Keratinocyte (primary cell): ENCODE results near the gene C16orf96. TPM values are rescaled to one million over a fixed set of nuclear protein-coding genes. Genes with fewer than 3 reads are reported as not detected.

Experiments used
- DNase-seq: peaks from one replicate; pipeline ENCODE4 v3.0.0-alpha.2; 2011; ENCODE audit warnings: low read depth, missing footprints, low spot score
- FAIRE-seq: peaks from 2 replicates; lab custom pipeline; 2011; peaks lifted over from hg19 to GRCh38; lab: Jason Lieb, UNC
- H2AFZ ChIP-seq: 2 replicates; pipeline ENCODE4 v1.6.0; 2012; ENCODE audit warnings: low read length, control low read depth, inconsistent platforms; ENCODE audit not compliant: control insufficient read depth
- H3K27ac ChIP-seq: 2 replicates; pipeline ENCODE4 v1.5.1; 2011; ENCODE audit warnings: low read length; ENCODE audit not compliant: control insufficient read depth, insufficient read depth
- H3K27me3 ChIP-seq: 3 replicates; pipeline ENCODE4 v1.6.0; 2011; ENCODE audit warnings: low read length; ENCODE audit not compliant: control insufficient read depth, insufficient read depth; ENCODE audit errors: extremely low read depth
- H3K36me3 ChIP-seq, 2 experiments: 2 replicates in 1 of 2; 3 replicates in 1 of 2; pipeline ENCODE4 v1.5.1; 2011; ENCODE audit warnings: low read length in 2 of 2, mild to moderate bottlenecking in 1 of 2; ENCODE audit not compliant: control insufficient read depth in 2 of 2, insufficient read depth in 2 of 2; ENCODE audit errors: extremely low read depth in 1 of 2
- H3K4me1 ChIP-seq: 3 replicates; pipeline ENCODE4 v1.5.1; 2011; ENCODE audit warnings: low read length; ENCODE audit not compliant: control insufficient read depth, insufficient read depth; ENCODE audit errors: extremely low read depth
- H3K4me2 ChIP-seq: 3 replicates; pipeline ENCODE4 v1.6.0; 2011; ENCODE audit warnings: low read depth, low read length; ENCODE audit not compliant: control insufficient read depth, insufficient read depth; ENCODE audit errors: extremely low read depth
- H3K4me3 ChIP-seq, 3 experiments: fragments of 200-600 bp in 1 of 3; sonication (generic) in 1 of 3; 2 replicates in 2 of 3; 3 replicates in 1 of 3; pipeline ENCODE4 v1.5.1; 2011 to 2016; ENCODE audit warnings: low read length in 3 of 3, mild to moderate bottlenecking in 3 of 3, control low read depth in 2 of 3, inconsistent platforms in 1 of 3, low read depth in 1 of 3, mixed read lengths in 1 of 3, mixed run types in 1 of 3, moderate library complexity in 1 of 3; ENCODE audit not compliant: control insufficient read depth in 2 of 3, insufficient read depth in 2 of 3; ENCODE audit errors: extremely low read depth in 1 of 3
- H3K79me2 ChIP-seq: 2 replicates; pipeline ENCODE4 v1.6.0; 2012; ENCODE audit warnings: low read length; ENCODE audit not compliant: control insufficient read depth, insufficient read depth
- H3K9ac ChIP-seq: 3 replicates; pipeline ENCODE4 v1.6.0; 2011; ENCODE audit warnings: low read length; ENCODE audit not compliant: control insufficient read depth, insufficient read depth; ENCODE audit errors: extremely low read depth
- H3K9me1 ChIP-seq: 3 replicates; pipeline ENCODE4 v1.6.0; 2011; ENCODE audit warnings: low read length; ENCODE audit not compliant: control insufficient read depth, insufficient read depth; ENCODE audit errors: extremely low read depth
- H3K9me3 ChIP-seq: 2 replicates; pipeline ENCODE4 v1.5.1; 2012; ENCODE audit warnings: low read depth, low read length; ENCODE audit not compliant: control insufficient read depth
- H4K20me1 ChIP-seq: 3 replicates; pipeline ENCODE4 v1.6.0; 2011; ENCODE audit warnings: low read length; ENCODE audit not compliant: control insufficient read depth, insufficient read depth; ENCODE audit errors: extremely low read depth
- EZH2 ChIP-seq: IDR thresholded peaks from one replicate; pipeline ENCODE4 v1.6.1; 2012; ENCODE audit warnings: inconsistent platforms, mild to moderate bottlenecking, low read length, moderate library complexity
- dilution Hi-C: fragments of 300-500 bp; cut with MboI; formaldehyde crosslinking; loops from one replicate; pipeline ENCODE4 v1.7.0; 2020; ENCODE audit warnings: low sequenced_read_pairs; ENCODE audit not compliant: extremely low pct_ligation_motif_present
- polyA plus RNA-seq, 5 experiments: library from polyadenylated mRNA; depleted of rRNA in 3 of 5; stranded (reverse) in 3 of 5; stranded (forward) in 1 of 5; unstranded in 1 of 5; fragments of >200 nt; gene quantifications; 1 replicate in 1 of 5; 2 replicates in 3 of 5; 3 replicates in 1 of 5; pipeline versions ENCODE4 v1.2.1 to v1.2.3, GENCODE V29; 2011 to 2012; ENCODE audit warnings: missing spikeins in 2 of 5, low read depth in 1 of 5, low replicate concordance in 1 of 5
- TF ChIP-seq, protein P1 (sequence below), 3 experiments: IDR thresholded peaks in 1 of 3; conservative IDR thresholded peaks in 1 of 3; optimal IDR thresholded peaks in 1 of 3; 2 replicates in 2 of 3; 3 replicates in 1 of 3; pipeline versions ENCODE3 to v1.5.1; 2011; ENCODE audit warnings: low read length in 3 of 3, mild to moderate bottlenecking in 3 of 3, moderate library complexity in 2 of 3, control low read depth in 1 of 3, inconsistent platforms in 1 of 3; ENCODE audit not compliant: insufficient read depth in 2 of 3; ENCODE audit errors: extremely low read depth in 1 of 3

C16orf96 gene
- polyA plus RNA-seq, 1 donor (not counting 4 experiments of a cell fraction or from before 2014, with no cell fraction given), result not detected

DNA sequence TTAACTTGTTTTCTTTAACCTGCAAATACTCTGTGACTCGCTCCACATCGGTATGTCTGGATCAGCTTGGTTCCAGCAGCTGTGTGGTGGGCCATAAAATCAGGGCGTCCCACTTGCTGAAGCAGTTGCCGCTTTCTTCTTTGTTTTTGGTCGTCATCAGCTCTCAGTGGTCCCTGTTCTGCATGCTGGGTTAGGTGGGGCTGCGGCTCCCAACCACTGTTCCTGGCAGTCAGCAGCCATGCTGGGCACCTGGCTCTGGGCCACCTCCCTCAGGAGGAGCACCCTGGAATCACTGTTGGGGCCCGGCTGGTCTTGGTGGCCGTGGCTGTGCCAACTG lies 91.5 kb downstream of the C16orf96 start:
- H3K4me3 ChIP-seq, result no peak overlapping the region
- H3K4me1 ChIP-seq, result no peaks in the 10 kb centered on the region
- peaks cover 41% of the 10 kb centered on the region for H3K79me2 ChIP-seq
- H3K9ac ChIP-seq, result no peak overlapping the region
- H4K20me1 ChIP-seq, result no peaks in the 10 kb centered on the region
- H3K9me1 ChIP-seq, result no peaks in the 10 kb centered on the region
- peaks cover under 1 to 28% of the 10 kb centered on the region in 2 experiments for H3K36me3 ChIP-seq
- no peaks in the 10 kb centered on the region for H3K27me3 ChIP-seq
- no peak overlapping the region for H3K27ac ChIP-seq
- dilution Hi-C loops, result no loop called here
- TF ChIP-seq, protein P1, sequence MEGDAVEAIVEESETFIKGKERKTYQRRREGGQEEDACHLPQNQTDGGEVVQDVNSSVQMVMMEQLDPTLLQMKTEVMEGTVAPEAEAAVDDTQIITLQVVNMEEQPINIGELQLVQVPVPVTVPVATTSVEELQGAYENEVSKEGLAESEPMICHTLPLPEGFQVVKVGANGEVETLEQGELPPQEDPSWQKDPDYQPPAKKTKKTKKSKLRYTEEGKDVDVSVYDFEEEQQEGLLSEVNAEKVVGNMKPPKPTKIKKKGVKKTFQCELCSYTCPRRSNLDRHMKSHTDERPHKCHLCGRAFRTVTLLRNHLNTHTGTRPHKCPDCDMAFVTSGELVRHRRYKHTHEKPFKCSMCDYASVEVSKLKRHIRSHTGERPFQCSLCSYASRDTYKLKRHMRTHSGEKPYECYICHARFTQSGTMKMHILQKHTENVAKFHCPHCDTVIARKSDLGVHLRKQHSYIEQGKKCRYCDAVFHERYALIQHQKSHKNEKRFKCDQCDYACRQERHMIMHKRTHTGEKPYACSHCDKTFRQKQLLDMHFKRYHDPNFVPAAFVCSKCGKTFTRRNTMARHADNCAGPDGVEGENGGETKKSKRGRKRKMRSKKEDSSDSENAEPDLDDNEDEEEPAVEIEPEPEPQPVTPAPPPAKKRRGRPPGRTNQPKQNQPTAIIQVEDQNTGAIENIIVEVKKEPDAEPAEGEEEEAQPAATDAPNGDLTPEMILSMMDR (optimal IDR thresholded peaks at IDR 0.05 in 1 of 3, IDR thresholded peaks at IDR 0.05 in 1 of 3, conservative IDR thresholded peaks at IDR 0.05 in 1 of 3; ENCODE audit: extremely low read depth in 1 of 3, insufficient read depth in 2 of 3, low read length in 3 of 3), result no peak
- TF ChIP-seq EZH2, result no peak
- FAIRE-seq (no peak), DNase-seq (no peak)
- H2AFZ ChIP-seq, result no peak overlapping the region
- no peaks in the 10 kb centered on the region for H3K9me3 ChIP-seq
- no peak overlapping the region for H3K4me2 ChIP-seq

DNA sequence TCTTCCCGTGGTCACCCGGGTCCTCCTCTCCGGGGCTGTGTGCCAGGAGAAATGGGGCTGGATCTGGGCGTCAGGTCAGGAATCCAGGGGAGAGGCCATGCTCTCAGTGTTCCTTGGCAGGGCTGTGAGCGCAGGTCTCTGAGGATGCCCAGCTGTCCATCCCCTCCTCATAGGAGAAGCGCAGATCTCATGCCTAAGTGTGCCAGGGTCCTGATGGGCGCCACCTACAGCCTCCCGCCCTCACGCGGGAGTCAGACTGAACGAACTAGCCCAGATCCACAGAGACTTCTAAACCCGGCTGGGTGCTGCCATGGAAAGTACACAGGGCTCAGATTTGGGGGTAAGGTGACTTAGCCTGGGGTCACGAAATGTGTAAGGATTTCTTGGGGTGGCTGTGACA lies 92.8 kb downstream of the C16orf96 start:
- Histone ChIP-seq H3K27ac (no peak overlapping the region), H3K9me1 (no peaks in the 10 kb centered on the region), H3K79me2 (peaks cover 32% of the 10 kb centered on the region), H2AFZ (no peak overlapping the region), H3K9me3 (no peaks in the 10 kb centered on the region), H3K4me3 (no peak overlapping the region), H3K36me3 (peaks cover 7 to 33% of the 10 kb centered on the region in 2 experiments), H3K4me1 (no peaks in the 10 kb centered on the region), H3K4me2 (no peak overlapping the region), H3K27me3 (no peaks in the 10 kb centered on the region), H4K20me1 (no peaks in the 10 kb centered on the region), H3K9ac (no peak overlapping the region)
- no peak for FAIRE-seq
- no peak for DNase-seq
- dilution Hi-C loops, result no loop called here
- TF ChIP-seq EZH2, result no peak
- TF ChIP-seq, protein P1 (optimal IDR thresholded peaks at IDR 0.05 in 1 of 3, IDR thresholded peaks at IDR 0.05 in 1 of 3, conservative IDR thresholded peaks at IDR 0.05 in 1 of 3; ENCODE audit: extremely low read depth in 1 of 3, insufficient read depth in 2 of 3, low read length in 3 of 3), result no peak
